Measurements from ENCODE around the gene RUSC1.

GRCh38 chr1:155326631-155327037 lies 5.9 kb downstream of the RUSC1 start:
- no peak for TF ChIP-seq CTCF (IDR thresholded peaks at IDR 0.05; ENCODE audit: extremely low read depth in 1 of 2, insufficient read depth in 1 of 2, low read depth in 1 of 2, low read length in 2 of 2)
- TF ChIP-seq POLR2A (IDR thresholded peaks at IDR 0.05; ENCODE audit: low read depth, low read length): no peak

Data from endothelial cell of umbilical vein (primary cell).